HL-60 (cell line): ENCODE measurements around the gene NINJ1.

ENCODE experiments used
- DNase-seq, 2 experiments: peaks; one replicate each; pipeline ENCODE4 v3.0.0-alpha.2; 2010 to 2020; ENCODE audit warnings: low read depth in 1 of 2, low spot score in 1 of 2
- H3K27ac ChIP-seq: fragments of 250-450 bp; sonication (Bioruptor Pico); replicated peaks from 2 replicates; pipeline ENCODE4 v1.5.1; 2020; ENCODE audit warnings: mild to moderate bottlenecking, moderate library complexity
- H3K27me3 ChIP-seq: fragments of 250-450 bp; sonication (Bioruptor Pico); 2 replicates; pipeline ENCODE4 v1.5.1; 2021; ENCODE audit warnings: mild to moderate bottlenecking, moderate library complexity; ENCODE audit not compliant: insufficient read depth, poor library complexity, severe bottlenecking
- H3K4me3 ChIP-seq: replicated peaks from 2 replicates; pipeline ENCODE4 v1.5.1; 2011; ENCODE audit warnings: mild to moderate bottlenecking, control low read depth, low read length; ENCODE audit not compliant: insufficient read depth
- GABPA ChIP-seq: IDR thresholded peaks from 2 replicates; pipeline ENCODE4 v1.6.1; 2012; ENCODE audit warnings: low read depth
- POLR2AphosphoS5 ChIP-seq: IDR thresholded peaks from 2 replicates; pipeline ENCODE4 v1.6.1; 2012; ENCODE audit warnings: low read depth
- SPI1 ChIP-seq: IDR thresholded peaks from 2 replicates; pipeline ENCODE4 v1.6.1; 2012; ENCODE audit warnings: low read depth, mild to moderate bottlenecking, borderline replicate concordance
- TF ChIP-seq, protein P1 (sequence below): IDR thresholded peaks from 2 replicates; pipeline ENCODE4 v1.6.1; 2012; ENCODE audit warnings: low read depth; ENCODE audit not compliant: insufficient replicate concordance
- TF ChIP-seq, protein P2 (sequence below): IDR thresholded peaks from one replicate; pipeline ENCODE4 v1.5.1; 2011; ENCODE audit warnings: low read length, control low read depth, inconsistent platforms; ENCODE audit not compliant: insufficient read depth

The NINJ1 gene

GRCh38 chr9:93072383-93072795 is 61.7 kb downstream of the NINJ1 start:
- TF ChIP-seq SPI1 (no peak), POLR2AphosphoS5 (no peak), GABPA (no peak)
- TF ChIP-seq, protein P1, sequence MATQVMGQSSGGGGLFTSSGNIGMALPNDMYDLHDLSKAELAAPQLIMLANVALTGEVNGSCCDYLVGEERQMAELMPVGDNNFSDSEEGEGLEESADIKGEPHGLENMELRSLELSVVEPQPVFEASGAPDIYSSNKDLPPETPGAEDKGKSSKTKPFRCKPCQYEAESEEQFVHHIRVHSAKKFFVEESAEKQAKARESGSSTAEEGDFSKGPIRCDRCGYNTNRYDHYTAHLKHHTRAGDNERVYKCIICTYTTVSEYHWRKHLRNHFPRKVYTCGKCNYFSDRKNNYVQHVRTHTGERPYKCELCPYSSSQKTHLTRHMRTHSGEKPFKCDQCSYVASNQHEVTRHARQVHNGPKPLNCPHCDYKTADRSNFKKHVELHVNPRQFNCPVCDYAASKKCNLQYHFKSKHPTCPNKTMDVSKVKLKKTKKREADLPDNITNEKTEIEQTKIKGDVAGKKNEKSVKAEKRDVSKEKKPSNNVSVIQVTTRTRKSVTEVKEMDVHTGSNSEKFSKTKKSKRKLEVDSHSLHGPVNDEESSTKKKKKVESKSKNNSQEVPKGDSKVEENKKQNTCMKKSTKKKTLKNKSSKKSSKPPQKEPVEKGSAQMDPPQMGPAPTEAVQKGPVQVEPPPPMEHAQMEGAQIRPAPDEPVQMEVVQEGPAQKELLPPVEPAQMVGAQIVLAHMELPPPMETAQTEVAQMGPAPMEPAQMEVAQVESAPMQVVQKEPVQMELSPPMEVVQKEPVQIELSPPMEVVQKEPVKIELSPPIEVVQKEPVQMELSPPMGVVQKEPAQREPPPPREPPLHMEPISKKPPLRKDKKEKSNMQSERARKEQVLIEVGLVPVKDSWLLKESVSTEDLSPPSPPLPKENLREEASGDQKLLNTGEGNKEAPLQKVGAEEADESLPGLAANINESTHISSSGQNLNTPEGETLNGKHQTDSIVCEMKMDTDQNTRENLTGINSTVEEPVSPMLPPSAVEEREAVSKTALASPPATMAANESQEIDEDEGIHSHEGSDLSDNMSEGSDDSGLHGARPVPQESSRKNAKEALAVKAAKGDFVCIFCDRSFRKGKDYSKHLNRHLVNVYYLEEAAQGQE, result no peak
- TF ChIP-seq, protein P2, sequence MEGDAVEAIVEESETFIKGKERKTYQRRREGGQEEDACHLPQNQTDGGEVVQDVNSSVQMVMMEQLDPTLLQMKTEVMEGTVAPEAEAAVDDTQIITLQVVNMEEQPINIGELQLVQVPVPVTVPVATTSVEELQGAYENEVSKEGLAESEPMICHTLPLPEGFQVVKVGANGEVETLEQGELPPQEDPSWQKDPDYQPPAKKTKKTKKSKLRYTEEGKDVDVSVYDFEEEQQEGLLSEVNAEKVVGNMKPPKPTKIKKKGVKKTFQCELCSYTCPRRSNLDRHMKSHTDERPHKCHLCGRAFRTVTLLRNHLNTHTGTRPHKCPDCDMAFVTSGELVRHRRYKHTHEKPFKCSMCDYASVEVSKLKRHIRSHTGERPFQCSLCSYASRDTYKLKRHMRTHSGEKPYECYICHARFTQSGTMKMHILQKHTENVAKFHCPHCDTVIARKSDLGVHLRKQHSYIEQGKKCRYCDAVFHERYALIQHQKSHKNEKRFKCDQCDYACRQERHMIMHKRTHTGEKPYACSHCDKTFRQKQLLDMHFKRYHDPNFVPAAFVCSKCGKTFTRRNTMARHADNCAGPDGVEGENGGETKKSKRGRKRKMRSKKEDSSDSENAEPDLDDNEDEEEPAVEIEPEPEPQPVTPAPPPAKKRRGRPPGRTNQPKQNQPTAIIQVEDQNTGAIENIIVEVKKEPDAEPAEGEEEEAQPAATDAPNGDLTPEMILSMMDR, result no peak
- no peak overlapping the region for H3K27ac ChIP-seq
- no peak overlapping the region for H3K4me3 ChIP-seq
- H3K27me3 ChIP-seq, result no peaks in the 10 kb centered on the region
- no peak for DNase-seq
